Uterus (tissue), 2 donors: ENCODE measurements around the gene PLXNA2.

Experiments used
- POLR2A ChIP-seq, 2 donors: fragments of 450-650 bp; IDR thresholded peaks; one replicate each; pipeline ENCODE4 v1.6.1; 2016; ENCODE audit warnings: antibody characterized with exemption in 2 of 2, mild to moderate bottlenecking in 1 of 2, moderate library complexity in 1 of 2
- TF ChIP-seq, protein P1 (sequence below), 4 experiments: fragments of 200-600 bp in 2 of 4; fragments of 450-650 bp in 2 of 4; sonication (generic) in 2 of 4; IDR thresholded peaks; one replicate each; pipeline ENCODE4 v1.5.1; 2016 to 2019; ENCODE audit warnings: antibody characterized with exemption in 4 of 4, mild to moderate bottlenecking in 2 of 4, moderate library complexity in 1 of 4

GRCh38 chr1:208042868-208043267, 201.3 kb downstream of the PLXNA2 start:
- TF ChIP-seq, protein P1, sequence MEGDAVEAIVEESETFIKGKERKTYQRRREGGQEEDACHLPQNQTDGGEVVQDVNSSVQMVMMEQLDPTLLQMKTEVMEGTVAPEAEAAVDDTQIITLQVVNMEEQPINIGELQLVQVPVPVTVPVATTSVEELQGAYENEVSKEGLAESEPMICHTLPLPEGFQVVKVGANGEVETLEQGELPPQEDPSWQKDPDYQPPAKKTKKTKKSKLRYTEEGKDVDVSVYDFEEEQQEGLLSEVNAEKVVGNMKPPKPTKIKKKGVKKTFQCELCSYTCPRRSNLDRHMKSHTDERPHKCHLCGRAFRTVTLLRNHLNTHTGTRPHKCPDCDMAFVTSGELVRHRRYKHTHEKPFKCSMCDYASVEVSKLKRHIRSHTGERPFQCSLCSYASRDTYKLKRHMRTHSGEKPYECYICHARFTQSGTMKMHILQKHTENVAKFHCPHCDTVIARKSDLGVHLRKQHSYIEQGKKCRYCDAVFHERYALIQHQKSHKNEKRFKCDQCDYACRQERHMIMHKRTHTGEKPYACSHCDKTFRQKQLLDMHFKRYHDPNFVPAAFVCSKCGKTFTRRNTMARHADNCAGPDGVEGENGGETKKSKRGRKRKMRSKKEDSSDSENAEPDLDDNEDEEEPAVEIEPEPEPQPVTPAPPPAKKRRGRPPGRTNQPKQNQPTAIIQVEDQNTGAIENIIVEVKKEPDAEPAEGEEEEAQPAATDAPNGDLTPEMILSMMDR (IDR thresholded peaks at IDR 0.05) = no peak
- TF ChIP-seq POLR2A (IDR thresholded peaks at IDR 0.05) = no peak
